Pancreas (tissue), 10 donors: ENCODE measurements around the gene LAMTOR4. TPM values are rescaled to one million over a fixed set of nuclear protein-coding genes. Genes with fewer than 3 reads are reported as not detected.

ENCODE experiments used
- ATAC-seq, 4 donors: fragments of 200-7000 bp; cut with Tn5 transposase; one replicate each; pipeline versions ENCODE4 v1.8.0 to v1.9.1; 2020; ENCODE audit warnings: mild to moderate bottlenecking in 4 of 4, moderate library complexity in 4 of 4
- DNase-seq, 6 donors: peaks; one replicate each; pipeline ENCODE4 v3.0.0-alpha.2; 2020
- FAIRE-seq: peaks from 2 replicates; lab custom pipeline; 2012; peaks lifted over from hg19 to GRCh38; lab: Jason Lieb, UNC
- H3K27ac ChIP-seq, 4 donors: fragments of 200-600 bp; sonication (generic); 1 replicate in 3 of 4; 2 replicates in 1 of 4; pipeline versions ENCODE4 v1.5.0 to v1.8.0; 2020
- H3K27me3 ChIP-seq, 4 donors: fragments of 200-600 bp; one replicate each; pipeline ENCODE4 v1.8.0; 2021
- H3K36me3 ChIP-seq, 3 donors: fragments of 200-600 bp; sonication (generic) in 1 of 3; one replicate each; pipeline versions ENCODE4 v1.5.0 to v1.8.0; 2020 to 2021
- H3K4me1 ChIP-seq, 3 donors: fragments of 200-600 bp; one replicate each; pipeline ENCODE4 v1.8.0; 2021
- H3K4me3 ChIP-seq, 4 donors: fragments of 200-600 bp; sonication (generic) in 2 of 4; one replicate each; pipeline versions ENCODE4 v1.5.0 to v1.8.0; 2020 to 2021
- H3K9me3 ChIP-seq, 4 donors: fragments of 200-600 bp; one replicate each; pipeline ENCODE4 v1.8.0; 2021
- CTCF ChIP-seq, 4 donors: fragments of 200-600 bp; sonication (generic) in 3 of 4; IDR thresholded peaks; one replicate each; pipeline versions ENCODE4 v1.5.0 to v1.8.0; 2021; ENCODE audit warnings: antibody characterized with exemption in 4 of 4
- WGBS, 2 donors: extraction: QIAGEN DNeasy Blood & Tissue Kit; methylation state at CpG; one replicate each; pipeline ENCODE4 v1.1.7; 2013; 5-methylcytosine and 5-hydroxymethylcytosine counted together
- intact Hi-C, 3 donors: fragments of 100-400 bp; cut with DNase I; formaldehyde crosslinking; loops; one replicate each; pipeline versions ENCODE4 v1.11.1 to v1.14.2; 2022
- polyA plus RNA-seq, 2 donors: library from polyadenylated mRNA; stranded (reverse); fragments of 200-250 nt; gene quantifications; one replicate each; pipeline ENCODE4 v1.2.3, GENCODE V29; 2013
- total RNA-seq, 6 donors: library from RNA; stranded (reverse); fragmentation: NEBNext Ultra II Directional in 4 of 6; extraction: Animal tissue kit (Norgen Biotek cat#: 25700) in 4 of 6; gene quantifications; one replicate each; pipeline versions ENCODE4 v1.2.1 to v1.2.4, GENCODE V29; 2021 to 2023
- donor health status: healthy with polysubstance abuse.
- donor health status: DM: no; HTN: no; CAD: no; lungs with moderate emphysema.
- donor health status: DM: no; HTN: no; CAD: no.
- donor health status: control.
- donor health status: control.
- donor health status: Bipolar disorder and iron deficiency.
- donor health status: DM: yes; HTN: yes; CAD: no.
- donor health status: DM: no; HTN: no; CAD: no.
- donor health status: DM: no; HTN: no; CAD: no.
- donor health status: DM: yes; HTN: yes; CAD: no.

LAMTOR4 gene
- total and polyA plus RNA-seq, 8 donors = 43.8 to 209 (median 55.6) TPM

- Histone ChIP-seq H3K9me3 (no peaks in the 10 kb centered on the region), H3K27ac (no peak overlapping the region), H3K4me1 (peaks cover 0 to 3% (median 0%) of the 10 kb centered on the region in 3 donors), H3K27me3 (no peaks in the 10 kb centered on the region), H3K36me3 (no peaks in the 10 kb centered on the region), H3K4me3 (no peak overlapping the region)
- ATAC-seq = no peak
- FAIRE-seq = no peak
- 69 to 76% methylated on average over 11 of the region's 11 CpGs for WGBS, 2 donors
- TF ChIP-seq CTCF (IDR thresholded peaks at IDR 0.05) = no peak
- intact Hi-C loops = no loop called here
- DNase-seq = no peak
Observed at GRCh38 chr7:100173806-100174495, 25.2 kb downstream of the LAMTOR4 start.

- WGBS, 2 donors = 76 to 85% methylated on average over 5 of the region's 5 CpGs
- no peak overlapping the region for H3K27ac ChIP-seq
- ATAC-seq (no peak), FAIRE-seq (no peak), DNase-seq (no peak)
- H3K4me1 ChIP-seq = peaks cover 0 to 3% (median 0%) of the 10 kb centered on the region in 3 donors
- no peaks in the 10 kb centered on the region for H3K9me3 ChIP-seq
- no peaks in the 10 kb centered on the region for H3K36me3 ChIP-seq
- H3K4me3 ChIP-seq = no peak overlapping the region
- intact Hi-C loops = no loop called here
- no peaks in the 10 kb centered on the region for H3K27me3 ChIP-seq
- TF ChIP-seq CTCF (IDR thresholded peaks at IDR 0.05) = no peak
Observed at GRCh38 chr7:100174582-100174981, 25.9 kb downstream of the LAMTOR4 start.

- FAIRE-seq = no peak
- 89 to 93% methylated on average over 14 of the region's 14 CpGs for WGBS, 2 donors
- no peak overlapping the region for H3K4me3 ChIP-seq
- peaks cover 0 to 3% (median 0%) of the 10 kb centered on the region in 3 donors for H3K4me1 ChIP-seq
- no peak for DNase-seq
- no peaks in the 10 kb centered on the region for H3K9me3 ChIP-seq
- no peak overlapping the region for H3K27ac ChIP-seq
- ATAC-seq = no peak
- intact Hi-C loops = no loop called here
- no peaks in the 10 kb centered on the region for H3K27me3 ChIP-seq
- TF ChIP-seq CTCF (IDR thresholded peaks at IDR 0.05) = no peak
- H3K36me3 ChIP-seq = no peaks in the 10 kb centered on the region
Observed at GRCh38 chr7:100175296-100175935, 26.7 kb downstream of the LAMTOR4 start.

GRCh38 chr7:100176096-100177044 is 27.7 kb downstream of the LAMTOR4 start:
- intact Hi-C loops = no loop called here
- no peak for TF ChIP-seq CTCF (IDR thresholded peaks at IDR 0.05)
- no peaks in the 10 kb centered on the region for H3K36me3 ChIP-seq
- no peaks in the 10 kb centered on the region for H3K27me3 ChIP-seq
- FAIRE-seq (no peak), DNase-seq (peak in 1 of 6 donors; percentile 47), ATAC-seq (no peak)
- H3K4me3 ChIP-seq = peak overlapping the region in 2 of 4 donors; percentile 19 to 59
- no peaks in the 10 kb centered on the region for H3K9me3 ChIP-seq
- H3K27ac ChIP-seq = no peak overlapping the region
- 49 to 54% methylated on average over 14 of the region's 14 CpGs for WGBS, 2 donors
- H3K4me1 ChIP-seq = peaks cover 0 to 3% (median 0%) of the 10 kb centered on the region in 3 donors
